GM21390 (cell line): ENCODE results near the gene AP3D1.

Source experiments
- ATAC-seq: cut with Tn5 transposase; IDR thresholded peaks from one replicate; pipeline ENCODE4 v1.9.1; 2021; ENCODE audit not compliant: unreplicated experiment

AP3D1 gene

GRCh38 chr19:2070436-2070827, 80.9 kb downstream of the AP3D1 start:
- no peak for ATAC-seq

- ATAC-seq: no peak
Measured at GRCh38 chr19:2064788-2065524, 86.4 kb downstream of the AP3D1 start.

DNA sequence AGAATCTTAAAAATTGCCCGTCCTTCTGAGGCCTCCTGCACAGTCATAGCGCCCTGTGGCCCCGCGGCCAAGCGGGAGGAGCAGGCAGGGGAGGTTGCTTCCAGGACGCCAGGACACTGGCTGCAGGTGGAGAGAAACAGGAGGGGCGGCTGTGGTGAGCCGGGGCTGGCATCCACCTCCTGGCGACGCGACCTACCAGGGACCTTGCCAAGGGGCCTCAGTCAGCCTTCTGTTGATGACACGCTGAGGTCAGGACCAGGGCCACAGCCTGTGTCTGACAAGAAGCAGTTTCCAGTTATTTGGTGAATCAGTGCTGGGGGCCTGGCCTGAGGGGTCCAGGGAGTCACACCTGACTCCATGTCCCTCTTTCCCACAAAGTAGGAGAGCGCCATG, 87.0 kb downstream of the AP3D1 start:
- ATAC-seq: no peak

- no peak for ATAC-seq
Measured at GRCh38 chr19:2063824-2064223, 87.5 kb downstream of the AP3D1 start.

DNA sequence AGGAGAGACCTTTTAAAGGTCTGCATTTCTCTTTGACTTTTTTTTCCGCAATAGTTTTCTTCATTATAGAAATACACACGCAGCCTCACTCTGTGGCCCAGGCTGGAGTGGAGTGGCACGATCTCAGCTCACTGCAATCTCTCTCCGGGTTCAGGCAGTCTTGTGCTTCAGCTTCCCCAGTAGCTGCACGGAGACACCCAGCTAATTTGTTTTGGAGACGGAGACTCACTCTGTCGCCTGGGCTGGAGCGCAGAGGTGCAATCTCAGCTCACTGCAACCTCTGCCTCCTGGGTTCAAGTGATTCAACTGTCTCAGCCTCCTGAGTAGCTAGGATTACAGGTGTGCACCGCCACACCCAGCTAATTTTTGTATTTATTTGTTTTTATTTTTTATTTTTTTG, 88.6 kb downstream of the AP3D1 start:
- ATAC-seq: no peak

- ATAC-seq: no peak
Measured at GRCh38 chr19:2062389-2062729, 89.0 kb downstream of the AP3D1 start.

DNA sequence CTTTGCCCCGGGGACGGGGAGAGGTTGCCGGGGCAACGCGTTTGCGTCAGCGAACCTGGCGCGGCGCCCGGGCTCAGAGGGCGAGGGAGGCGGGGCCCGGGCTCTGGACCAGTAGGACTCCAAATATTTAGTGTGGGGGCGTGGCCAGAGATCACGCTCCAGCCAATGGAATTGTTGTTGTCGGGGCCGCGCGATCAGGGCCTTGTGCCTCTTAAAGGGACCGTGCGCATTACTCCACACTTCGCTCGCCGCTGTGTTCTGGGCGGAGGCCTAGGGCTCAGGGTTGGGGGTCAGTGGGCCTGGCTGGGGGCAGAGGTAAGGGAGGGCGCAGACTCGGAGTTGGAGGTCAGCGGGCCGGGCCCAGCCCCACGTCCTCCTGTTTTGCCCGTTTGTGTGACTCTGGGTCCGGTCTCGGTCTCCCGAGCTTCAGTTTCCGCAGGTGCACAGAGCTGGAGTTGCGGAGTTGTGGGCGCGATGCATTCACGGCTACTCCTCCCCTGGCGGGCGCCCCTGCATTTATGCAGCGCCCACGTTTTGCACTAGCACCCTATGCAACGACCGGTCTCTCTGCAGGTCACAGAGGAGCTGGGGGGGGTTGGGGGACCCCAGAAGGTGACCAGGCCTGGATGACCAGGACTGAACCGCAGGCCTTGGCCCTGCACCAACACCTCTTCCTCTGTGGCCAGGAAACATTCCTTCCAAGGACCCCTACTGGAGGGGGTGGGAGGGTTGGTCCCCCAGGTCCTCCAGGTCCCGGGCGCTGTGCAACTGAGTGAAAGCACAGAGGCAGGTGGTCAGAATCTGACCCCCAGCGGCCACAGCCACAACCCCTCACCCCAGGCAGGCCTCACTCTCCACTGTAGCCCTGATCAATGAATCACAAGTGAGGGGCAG, 89.6 kb downstream of the AP3D1 start:
- ATAC-seq: peak; percentile 77

DNA sequence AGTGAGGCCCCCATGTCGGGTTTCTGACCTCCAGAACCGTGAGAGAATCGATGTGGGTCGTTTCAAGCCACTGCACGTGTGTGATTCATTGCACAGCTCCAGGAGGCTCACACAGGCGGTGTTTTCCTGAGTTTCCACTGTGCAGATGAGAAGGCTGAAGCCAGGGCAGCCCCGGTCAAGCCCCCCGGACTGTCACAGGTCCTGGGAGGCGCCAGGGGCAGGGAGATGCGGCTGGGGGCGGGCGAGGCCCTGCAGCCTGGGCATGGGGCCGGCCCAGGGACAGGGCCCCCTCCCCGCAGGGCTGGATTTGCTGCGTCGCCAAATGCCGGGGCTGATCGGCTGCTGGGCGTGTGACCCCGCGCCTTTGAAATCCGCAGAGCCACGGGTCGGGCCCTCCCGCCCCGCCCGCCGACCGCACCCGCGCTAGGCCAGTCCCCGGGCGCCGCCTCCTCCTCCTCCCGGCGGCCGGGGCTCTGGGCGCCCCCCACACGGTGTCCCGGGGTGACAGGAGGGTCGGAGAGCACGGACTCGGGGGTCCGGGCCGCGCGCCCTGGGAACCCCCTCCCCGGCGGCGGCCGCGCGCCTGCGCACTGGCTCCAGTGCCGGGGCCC, 90.4 kb downstream of the AP3D1 start:
- ATAC-seq: peak; percentile 22

GRCh38 chr19:2059422-2060201, 91.8 kb downstream of the AP3D1 start:
- ATAC-seq: no peak

- ATAC-seq: no peak
Measured at GRCh38 chr19:2058570-2059421, 92.6 kb downstream of the AP3D1 start.

GRCh38 chr19:2057484-2058469, 93.6 kb downstream of the AP3D1 start:
- ATAC-seq: no peak

DNA sequence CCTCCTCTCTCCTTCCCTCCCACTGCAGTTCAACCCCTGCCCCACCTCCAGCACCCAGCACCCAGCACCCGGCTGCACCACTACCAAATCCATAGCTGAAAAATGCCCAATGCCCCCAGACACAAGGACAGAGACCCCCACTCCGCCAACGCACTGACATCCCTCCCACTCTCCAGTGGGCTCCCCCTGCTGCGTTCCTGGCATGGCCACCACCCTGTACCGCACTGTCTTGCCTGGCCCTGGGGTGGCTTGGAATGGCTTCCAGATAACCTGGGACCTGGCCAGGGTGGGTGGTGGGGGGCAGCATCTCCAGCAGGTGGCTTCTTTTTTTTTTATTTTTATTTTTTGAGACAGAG, 94.6 kb downstream of the AP3D1 start:
- ATAC-seq: no peak

GRCh38 chr19:2055931-2056836, 95.2 kb downstream of the AP3D1 start:
- no peak for ATAC-seq

DNA sequence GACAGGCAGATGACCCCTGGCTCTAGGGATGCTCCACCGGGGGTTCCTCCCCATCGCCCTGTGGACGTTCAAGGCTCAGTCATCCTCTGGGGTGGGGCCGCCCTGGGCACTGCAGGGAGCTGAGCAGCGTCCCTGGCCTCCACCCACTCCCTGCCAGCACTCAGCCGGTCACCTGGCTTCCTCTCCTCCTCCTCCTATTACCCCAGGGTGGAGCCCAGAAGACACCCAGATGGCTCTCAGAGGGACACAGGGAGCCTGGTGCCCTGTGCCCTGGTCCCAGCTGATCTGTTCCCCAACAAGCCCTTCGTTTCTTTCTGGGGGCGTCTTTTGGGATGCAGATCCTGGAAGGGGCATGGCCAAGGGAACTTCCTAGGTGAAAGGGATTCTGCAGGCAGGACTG, 96.6 kb downstream of the AP3D1 start:
- no peak for ATAC-seq

DNA sequence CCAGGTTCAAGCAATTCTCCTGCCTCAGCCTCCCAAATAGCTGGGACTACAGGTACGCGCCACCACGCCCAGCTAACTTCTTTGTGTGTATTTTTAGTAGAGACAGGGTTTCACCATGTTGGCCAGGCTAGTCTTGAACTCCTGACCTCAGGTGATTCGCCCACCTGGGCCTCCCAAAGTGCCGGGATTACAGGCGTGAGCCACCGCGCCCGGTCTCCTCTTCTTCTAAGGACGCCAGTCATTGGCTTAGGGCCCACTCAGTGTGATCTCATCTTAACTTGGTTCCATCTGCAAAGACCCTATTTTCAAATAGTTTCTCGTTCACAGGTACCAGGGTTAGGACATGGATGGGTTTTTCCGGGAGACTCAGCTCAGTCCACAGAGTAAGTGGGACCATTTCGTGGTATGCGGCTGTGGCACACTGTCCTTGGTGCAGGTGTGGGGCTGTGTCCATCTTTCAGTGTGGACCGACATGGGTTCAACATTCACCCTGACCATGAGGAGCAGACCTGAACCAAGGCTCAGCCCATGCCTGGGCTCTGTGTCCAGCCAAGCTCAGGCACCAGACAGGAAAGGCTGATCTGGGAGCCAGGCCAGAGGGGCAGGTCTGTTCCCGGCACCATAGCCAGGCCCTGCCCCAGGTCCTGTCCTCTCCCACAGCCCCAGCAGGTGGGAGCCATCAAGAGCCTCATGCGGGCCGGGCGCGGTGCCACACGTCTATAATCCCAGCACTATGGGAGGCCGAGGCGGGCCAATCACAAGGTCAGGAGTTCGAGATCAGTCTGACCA, 97.6 kb downstream of the AP3D1 start:
- no peak for ATAC-seq

DNA sequence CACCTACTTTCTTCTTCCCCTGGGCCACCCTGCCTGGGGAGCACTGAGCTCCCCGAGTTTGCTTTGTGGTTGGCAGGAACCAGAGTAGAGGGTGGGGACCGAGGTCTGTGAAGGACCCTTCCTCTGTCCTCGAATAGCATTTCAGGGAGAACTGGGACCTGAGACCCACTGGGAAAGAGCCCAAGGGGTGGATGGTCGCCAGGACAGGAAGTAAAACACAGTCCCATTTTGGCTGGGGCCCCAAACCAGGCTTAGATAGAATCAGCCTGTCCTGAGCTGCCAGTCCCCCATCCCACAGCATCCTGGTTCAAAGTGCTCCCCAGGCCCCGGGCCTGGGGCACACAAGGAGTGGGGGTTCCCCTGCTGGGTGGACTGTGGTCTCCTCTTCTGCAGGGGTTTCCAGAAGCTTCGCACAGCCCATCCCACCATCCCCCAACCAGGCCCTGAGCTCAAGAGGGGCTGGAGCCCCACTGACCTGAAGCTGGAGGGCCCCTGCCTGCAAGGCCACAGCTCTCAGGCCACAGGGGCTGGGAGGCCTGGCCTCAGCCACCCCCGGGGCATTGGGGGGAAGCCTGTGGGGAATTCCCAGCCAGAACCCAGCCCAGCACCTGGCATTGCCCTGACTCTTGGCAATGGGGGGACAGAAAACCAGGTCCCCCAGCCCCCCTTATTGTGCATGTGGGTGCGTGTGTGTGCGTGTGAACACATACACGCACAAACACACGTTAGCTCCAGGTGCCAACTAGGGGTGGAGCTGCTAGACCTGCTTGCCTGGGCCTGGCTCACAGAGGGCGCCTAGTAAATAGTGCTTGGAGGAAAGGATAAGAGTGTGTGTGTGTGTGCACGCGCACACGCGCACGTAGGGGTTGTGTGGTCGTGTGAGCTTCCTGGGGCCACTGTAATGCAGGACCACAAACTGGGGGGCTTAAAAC, 99.3 kb downstream of the AP3D1 start:
- ATAC-seq: no peak
